ENCODE measurements around the gene MEGF9. TPM values are rescaled to one million over a fixed set of nuclear protein-coding genes. Genes with fewer than 3 reads are reported as not detected.

The MEGF9 gene
- total RNA-seq, 4 donors from 2014 or later, result 65.2 to 194 (median 138) TPM

DNA sequence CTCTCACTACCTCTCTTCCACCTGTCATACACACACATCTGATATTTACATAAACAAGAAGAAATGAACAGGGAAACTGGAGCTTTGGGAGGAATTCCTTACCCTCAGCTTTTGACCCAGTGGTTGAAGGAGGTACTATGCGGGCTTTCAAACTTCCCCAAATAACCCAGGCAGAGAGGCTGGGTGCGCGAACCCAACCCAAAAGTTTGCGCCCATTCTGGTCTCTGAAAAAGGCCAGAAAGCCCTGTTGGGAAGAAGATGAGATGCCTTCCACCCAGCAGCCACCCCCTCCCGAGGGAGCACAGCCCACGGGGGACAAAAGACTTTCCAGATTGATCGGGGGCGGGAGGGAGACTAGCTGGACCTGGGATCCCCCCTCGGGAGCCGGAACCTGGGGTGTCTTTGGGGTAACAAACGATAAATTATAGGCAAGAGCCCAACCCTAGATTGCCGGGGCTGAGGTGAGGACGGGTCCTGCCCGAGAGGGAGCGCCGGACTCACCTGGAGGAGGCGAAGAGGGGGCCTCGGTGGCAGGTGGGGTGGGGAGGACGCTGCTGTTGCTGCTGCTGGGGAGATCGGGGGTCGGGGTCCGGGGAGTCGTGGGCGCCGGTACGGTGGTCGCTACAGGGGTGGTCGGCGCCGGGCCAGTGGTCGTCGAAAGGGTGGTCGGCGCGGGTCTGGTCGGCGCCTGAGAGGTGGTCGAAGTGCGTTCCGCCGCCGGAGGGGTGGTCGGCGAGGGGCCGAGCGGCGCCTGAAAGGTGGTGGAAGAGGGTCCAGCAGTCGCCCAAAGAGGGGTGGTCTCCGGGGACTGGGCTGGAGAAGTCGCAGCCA, 798 bp downstream of the MEGF9 start:
- Histone ChIP-seq H3K9me3 (no peaks in the 10 kb centered on the region), H3K27ac (peak overlapping the region; percentile 67 to 91 (median 91)), H3K36me3 (no peaks in the 10 kb centered on the region), H3K4me3 (replicated peaks in 1 of 3) (peak overlapping the region; percentile 77 to 87 (median 81)), H3K27me3 (no peaks in the 10 kb centered on the region), H3K4me1 (peaks cover 21 to 30% of the 10 kb centered on the region in 2 donors)
- DNase-seq, result peak; percentile 13 to 20
- WGBS, 2 donors, result 2 to 3% methylated on average over 30 to 31 of the region's 50 CpGs
- TF ChIP-seq POLR2A (IDR thresholded peaks at IDR 0.05), result no peak
- TF ChIP-seq, protein P1, sequence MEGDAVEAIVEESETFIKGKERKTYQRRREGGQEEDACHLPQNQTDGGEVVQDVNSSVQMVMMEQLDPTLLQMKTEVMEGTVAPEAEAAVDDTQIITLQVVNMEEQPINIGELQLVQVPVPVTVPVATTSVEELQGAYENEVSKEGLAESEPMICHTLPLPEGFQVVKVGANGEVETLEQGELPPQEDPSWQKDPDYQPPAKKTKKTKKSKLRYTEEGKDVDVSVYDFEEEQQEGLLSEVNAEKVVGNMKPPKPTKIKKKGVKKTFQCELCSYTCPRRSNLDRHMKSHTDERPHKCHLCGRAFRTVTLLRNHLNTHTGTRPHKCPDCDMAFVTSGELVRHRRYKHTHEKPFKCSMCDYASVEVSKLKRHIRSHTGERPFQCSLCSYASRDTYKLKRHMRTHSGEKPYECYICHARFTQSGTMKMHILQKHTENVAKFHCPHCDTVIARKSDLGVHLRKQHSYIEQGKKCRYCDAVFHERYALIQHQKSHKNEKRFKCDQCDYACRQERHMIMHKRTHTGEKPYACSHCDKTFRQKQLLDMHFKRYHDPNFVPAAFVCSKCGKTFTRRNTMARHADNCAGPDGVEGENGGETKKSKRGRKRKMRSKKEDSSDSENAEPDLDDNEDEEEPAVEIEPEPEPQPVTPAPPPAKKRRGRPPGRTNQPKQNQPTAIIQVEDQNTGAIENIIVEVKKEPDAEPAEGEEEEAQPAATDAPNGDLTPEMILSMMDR (IDR thresholded peaks at IDR 0.05), result peak in 3 of 6 experiments; percentile 15 to 37 (median 22)
- intact Hi-C loops (cut with DNase I), result no loop called here

DNA sequence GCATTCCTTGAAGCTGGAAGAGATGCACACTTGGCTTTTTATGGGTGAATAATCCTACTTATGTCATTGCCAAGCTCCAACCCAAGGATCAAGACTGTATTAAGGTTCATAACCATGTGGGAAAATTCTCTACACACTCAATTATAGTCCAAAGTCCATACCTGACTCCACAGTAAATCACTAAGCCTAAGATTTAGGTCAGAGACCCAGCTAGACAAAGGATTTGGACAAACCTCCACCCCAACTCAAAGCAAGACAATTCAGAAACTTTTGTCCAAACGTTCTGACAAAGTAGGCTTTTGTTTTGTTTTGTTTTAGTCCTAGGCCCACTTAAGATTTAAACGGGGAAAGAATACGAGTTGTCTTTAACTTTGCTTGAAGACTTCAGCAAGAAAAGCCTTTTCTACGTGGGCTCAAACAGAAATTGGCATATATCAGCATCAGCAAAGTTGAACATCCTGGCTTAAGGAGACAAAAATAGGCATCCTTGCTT, 1.7 kb downstream of the MEGF9 start:
- no peaks in the 10 kb centered on the region for H3K27me3 ChIP-seq
- TF ChIP-seq, protein P1 (IDR thresholded peaks at IDR 0.05), result no peak
- no peak for TF ChIP-seq POLR2A (IDR thresholded peaks at IDR 0.05)
- intact Hi-C loops (cut with DNase I), result no loop called here
- peak overlapping the region; percentile 77 to 87 (median 81) for H3K4me3 ChIP-seq (replicated peaks in 1 of 3)
- peaks cover 29 to 30% of the 10 kb centered on the region in 2 donors for H3K4me1 ChIP-seq
- WGBS, 2 donors, result 22% methylated on average over 4 of the region's 4 CpGs
- no peaks in the 10 kb centered on the region for H3K36me3 ChIP-seq
- no peak for DNase-seq
- peak overlapping the region; percentile 67 to 91 (median 91) for H3K27ac ChIP-seq
- H3K9me3 ChIP-seq, result no peaks in the 10 kb centered on the region

DNA sequence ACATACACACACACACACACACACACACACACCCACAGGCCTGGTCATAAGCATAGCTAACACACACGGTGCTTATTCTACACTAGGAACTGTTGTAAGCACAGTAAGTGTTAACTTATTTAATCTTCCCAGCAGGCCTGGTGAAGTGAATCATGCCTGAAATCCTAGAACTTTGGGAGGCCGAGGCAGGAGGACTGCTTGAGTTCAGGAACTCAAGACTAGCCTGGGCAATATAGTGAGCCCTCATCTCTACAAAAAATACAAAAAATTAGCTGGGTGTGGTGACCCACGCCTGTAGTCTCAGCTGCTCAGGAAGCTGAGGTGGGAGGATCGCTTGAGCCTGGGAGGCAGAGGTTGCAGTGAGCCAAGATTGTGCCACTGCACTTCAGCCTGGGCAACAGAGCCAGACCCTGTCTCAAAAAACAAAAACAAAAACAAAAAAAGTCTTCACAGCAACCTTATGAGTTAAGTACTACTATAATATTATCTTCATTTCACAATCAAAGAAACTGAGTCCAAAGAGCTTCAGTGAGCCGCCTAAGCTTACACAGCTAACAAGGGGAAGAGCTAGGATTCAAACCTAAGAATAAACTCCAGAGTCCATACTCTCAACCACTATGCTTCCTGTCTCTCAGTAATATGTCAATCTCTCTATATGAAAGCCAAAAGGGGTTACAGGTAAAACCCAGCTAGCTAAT, 2.3 kb downstream of the MEGF9 start:
- TF ChIP-seq, protein P1 (IDR thresholded peaks at IDR 0.05), result no peak
- TF ChIP-seq POLR2A (IDR thresholded peaks at IDR 0.05), result no peak
- peak overlapping the region; percentile 9 to 87 (median 77) for H3K4me3 ChIP-seq (replicated peaks in 1 of 3)
- no peaks in the 10 kb centered on the region for H3K36me3 ChIP-seq
- no peaks in the 10 kb centered on the region for H3K9me3 ChIP-seq
- intact Hi-C loops (cut with DNase I), result no loop called here
- no peaks in the 10 kb centered on the region for H3K27me3 ChIP-seq
- peak overlapping the region; percentile 67 to 91 (median 91) for H3K27ac ChIP-seq
- WGBS, 2 donors, result 62 to 63% methylated on average over 5 of the region's 5 CpGs
- peaks cover 30 to 33% of the 10 kb centered on the region in 2 donors for H3K4me1 ChIP-seq
- no peak for DNase-seq

DNA sequence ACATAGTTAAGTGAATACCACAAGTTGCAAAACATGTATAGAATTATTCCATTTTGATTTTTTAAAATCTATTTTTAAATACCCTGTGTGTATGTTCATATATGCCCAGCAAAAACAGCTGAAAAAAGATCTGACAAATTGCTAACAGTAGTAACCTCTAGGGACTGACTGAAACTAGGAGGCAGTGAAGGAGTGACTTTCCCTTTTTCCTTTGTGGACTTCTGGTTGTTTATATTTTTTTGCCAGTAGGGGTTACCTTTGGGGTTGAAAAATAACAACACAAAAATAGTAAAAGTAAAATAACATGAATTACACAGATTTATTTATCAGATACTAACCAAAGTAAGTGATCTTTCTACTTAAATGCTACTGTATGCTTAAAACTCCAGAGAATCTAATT, 2.9 kb downstream of the MEGF9 start:
- no peaks in the 10 kb centered on the region for H3K27me3 ChIP-seq
- no peaks in the 10 kb centered on the region for H3K36me3 ChIP-seq
- TF ChIP-seq POLR2A (IDR thresholded peaks at IDR 0.05), result peak in 1 of 2 donors; percentile 6
- TF ChIP-seq, protein P1 (IDR thresholded peaks at IDR 0.05), result peak in 2 of 6 experiments; percentile 6 to 15
- intact Hi-C loops (cut with DNase I), result no loop called here
- no peak for DNase-seq
- H3K4me1 ChIP-seq, result peaks cover 30 to 39% of the 10 kb centered on the region in 2 donors
- no peaks in the 10 kb centered on the region for H3K9me3 ChIP-seq
- H3K27ac ChIP-seq, result peak overlapping the region; percentile 59 to 91 (median 91)
- H3K4me3 ChIP-seq (replicated peaks in 1 of 3), result peak overlapping the region in 1 of 3 donors; percentile 87

Data from thyroid gland (tissue), 4 donors.